HCEC 1CT (cell line): ENCODE results near the gene RGPD8.

Source experiments
- DNase-seq: peaks from one replicate; pipeline ENCODE4 v3.0.0-alpha.2; 2017

Gene RGPD8

GRCh38 chr2:112322919-112323318, 110.5 kb downstream of the RGPD8 start:
- no peak for DNase-seq

- no peak for DNase-seq
Measured at GRCh38 chr2:112321375-112322320, 111.8 kb downstream of the RGPD8 start.
